GM18519 (cell line): ENCODE data around the gene ANKRD62.
"Not testable (repeated sequence)": the region's sequence is repeated elsewhere in the genome, so short reads cannot be mapped to it uniquely, and the experiment has no call there.

ENCODE experiments used
- ATAC-seq: cut with Tn5 transposase; IDR thresholded peaks from one replicate; pipeline ENCODE4 v1.9.1; 2021; ENCODE audit warnings: mild to moderate bottlenecking, moderate library complexity; ENCODE audit not compliant: unreplicated experiment, low FRiP score

Gene ANKRD62

GRCh38 chr18:12064086-12064763 is 29.4 kb upstream of the ANKRD62 start:
- ATAC-seq = no peak

GRCh38 chr18:12065397-12065796 is 28.2 kb upstream of the ANKRD62 start:
- ATAC-seq = no peak

GRCh38 chr18:12066910-12067511 is 26.6 kb upstream of the ANKRD62 start:
- ATAC-seq = no peak

- no peak for ATAC-seq
Measured at GRCh38 chr18:12067671-12068070, 26.0 kb upstream of the ANKRD62 start.

GRCh38 chr18:12068316-12068949 is 25.2 kb upstream of the ANKRD62 start:
- ATAC-seq = not testable (repeated sequence)

GRCh38 chr18:12068950-12069320 is 24.7 kb upstream of the ANKRD62 start:
- ATAC-seq = no peak

GRCh38 chr18:12071066-12071465 is 22.6 kb upstream of the ANKRD62 start:
- ATAC-seq = not testable (repeated sequence)

- ATAC-seq = no peak
Measured at GRCh38 chr18:12072996-12073395, 20.6 kb upstream of the ANKRD62 start.

GRCh38 chr18:12074736-12075135 is 18.9 kb upstream of the ANKRD62 start:
- no peak for ATAC-seq

- no peak for ATAC-seq
Measured at GRCh38 chr18:12076424-12077140, 17.1 kb upstream of the ANKRD62 start.

GRCh38 chr18:12077994-12078393 is 15.6 kb upstream of the ANKRD62 start:
- not testable (repeated sequence) for ATAC-seq

- no peak for ATAC-seq
Measured at GRCh38 chr18:12079491-12080237, 14.0 kb upstream of the ANKRD62 start.

- no peak for ATAC-seq
Measured at GRCh38 chr18:12085136-12085535, 8.5 kb upstream of the ANKRD62 start.

- ATAC-seq = no peak
Measured at GRCh38 chr18:12085786-12086185, 7.9 kb upstream of the ANKRD62 start.

GRCh38 chr18:12086249-12086648 is 7.4 kb upstream of the ANKRD62 start:
- no peak for ATAC-seq

- no peak for ATAC-seq
Measured at GRCh38 chr18:12086677-12087470, 6.8 kb upstream of the ANKRD62 start.

- no peak for ATAC-seq
Measured at GRCh38 chr18:12087471-12088025, 6.1 kb upstream of the ANKRD62 start.

- ATAC-seq = no peak
Measured at GRCh38 chr18:12088096-12088495, 5.5 kb upstream of the ANKRD62 start.

GRCh38 chr18:12088731-12089375 is 4.8 kb upstream of the ANKRD62 start:
- no peak for ATAC-seq
